Measurements from ENCODE around the gene STK11.

Gene STK11

GRCh38 chr19:1205114-1206099 lies at the start of gene STK11:
Gene STK11, plus strand, starts transcription at chr19:1205778. Its CDS starts 1,136 bp downstream, at chr19:1206914.
- DNase-seq (peak; percentile 100), ATAC-seq (peak; percentile 99)

- DNase-seq (no peak), ATAC-seq (no peak)
Measured at GRCh38 chr19:1156305-1156801, 49.2 kb upstream of the STK11 start.

- DNase-seq (no peak), ATAC-seq (peak; percentile 15)
Measured at GRCh38 chr19:1156830-1157615, 48.6 kb upstream of the STK11 start.

GRCh38 chr19:1157931-1158884 lies 47.4 kb upstream of the STK11 start:
- DNase-seq (no peak), ATAC-seq (no peak)

GRCh38 chr19:1158885-1159448 lies 46.6 kb upstream of the STK11 start:
- ATAC-seq (no peak), DNase-seq (no peak)

- DNase-seq: no peak
- ATAC-seq: no peak
Measured at GRCh38 chr19:1159864-1160595, 45.5 kb upstream of the STK11 start.

- DNase-seq: no peak
- ATAC-seq: no peak
Measured at GRCh38 chr19:1161716-1162115, 43.9 kb upstream of the STK11 start.

GRCh38 chr19:1162404-1163282 lies 42.9 kb upstream of the STK11 start:
- ATAC-seq (no peak), DNase-seq (no peak)

GRCh38 chr19:1163283-1163933 lies 42.2 kb upstream of the STK11 start:
- no peak for DNase-seq

GRCh38 chr19:1163934-1164683 lies 41.5 kb upstream of the STK11 start:
- no peak for DNase-seq
- ATAC-seq: no peak

More at GRCh38 chr19:1163283-1163933, 42.2 kb upstream of the STK11 start:
- no peak for ATAC-seq

- ATAC-seq (no peak), DNase-seq (no peak)
Measured at GRCh38 chr19:1164684-1165531, 40.7 kb upstream of the STK11 start.

- ATAC-seq: no peak
Measured at GRCh38 chr19:1166872-1167573, 38.6 kb upstream of the STK11 start.

GRCh38 chr19:1167687-1168571 lies 37.6 kb upstream of the STK11 start:
- DNase-seq (no peak), ATAC-seq (no peak)

More at GRCh38 chr19:1166872-1167573, 38.6 kb upstream of the STK11 start:
- no peak for DNase-seq

- ATAC-seq: no peak
- DNase-seq: no peak
Measured at GRCh38 chr19:1168572-1169410, 36.8 kb upstream of the STK11 start.

GRCh38 chr19:1169411-1169791 lies 36.2 kb upstream of the STK11 start:
- DNase-seq (no peak), ATAC-seq (no peak)

Data from stimulated activated naive CD8-positive, alpha-beta T cell treated with anti-CD3 and anti-CD28 coated beads, Interleukin-15, Interleukin-2, amounts not matched to agents 100 U/mL and 50 U/mL, for 24 hours (primary cell).